ENCODE results near the gene FBXL2. TPM values are rescaled to one million over a fixed set of nuclear protein-coding genes. Genes with fewer than 3 reads are reported as not detected.
A peak's percentile ranks its signal among the peaks of the same experiment; 100 is the strongest.

Gene FBXL2, protein sequence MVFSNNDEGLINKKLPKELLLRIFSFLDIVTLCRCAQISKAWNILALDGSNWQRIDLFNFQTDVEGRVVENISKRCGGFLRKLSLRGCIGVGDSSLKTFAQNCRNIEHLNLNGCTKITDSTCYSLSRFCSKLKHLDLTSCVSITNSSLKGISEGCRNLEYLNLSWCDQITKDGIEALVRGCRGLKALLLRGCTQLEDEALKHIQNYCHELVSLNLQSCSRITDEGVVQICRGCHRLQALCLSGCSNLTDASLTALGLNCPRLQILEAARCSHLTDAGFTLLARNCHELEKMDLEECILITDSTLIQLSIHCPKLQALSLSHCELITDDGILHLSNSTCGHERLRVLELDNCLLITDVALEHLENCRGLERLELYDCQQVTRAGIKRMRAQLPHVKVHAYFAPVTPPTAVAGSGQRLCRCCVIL
- 1 to 10 TPM in 1 of 4 donors, under 1 TPM in 2, not detected in 1; 0.24 to 1.9 (median 0.82) TPM for total RNA-seq

DNA sequence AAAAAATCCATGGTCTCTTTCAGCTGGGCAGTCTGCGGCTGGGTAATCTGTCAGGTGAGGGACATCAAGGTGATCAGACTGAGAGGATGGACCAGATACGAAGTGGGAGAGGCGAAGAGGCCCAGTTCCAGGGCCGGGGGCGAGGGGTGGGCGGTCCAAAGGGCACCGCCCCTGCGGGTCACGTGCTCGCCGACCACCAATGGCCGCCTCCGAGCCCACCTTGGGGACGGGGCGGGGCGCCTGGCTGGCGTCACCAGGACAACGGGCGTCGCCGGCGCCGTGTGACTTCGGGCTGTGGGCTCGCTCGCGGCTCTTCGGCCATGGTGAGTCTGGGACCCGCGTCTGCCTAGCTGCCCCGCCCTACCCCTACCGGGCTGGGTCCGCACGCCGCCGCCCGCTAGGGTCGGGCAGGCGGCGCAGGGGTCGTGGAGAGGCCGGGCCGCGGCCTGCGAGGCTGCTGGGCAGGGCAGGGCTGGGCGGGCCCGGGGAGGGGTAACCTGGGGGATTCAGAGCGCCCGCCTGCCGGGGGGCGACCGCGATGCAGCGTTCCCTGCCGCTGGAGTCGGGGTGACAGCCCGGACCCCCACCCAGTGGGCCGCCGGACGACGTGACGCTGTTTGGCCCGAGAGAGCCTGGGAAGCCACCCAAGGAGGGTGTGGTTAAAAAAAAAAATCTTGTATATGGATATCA, at the start of gene FBXL2:
FBXL2 (plus strand) TSS at position 250 of the 690 bp plus-strand sequence; CDS start at position 321, 71 bp downstream.
- TF ChIP-seq, protein P1, sequence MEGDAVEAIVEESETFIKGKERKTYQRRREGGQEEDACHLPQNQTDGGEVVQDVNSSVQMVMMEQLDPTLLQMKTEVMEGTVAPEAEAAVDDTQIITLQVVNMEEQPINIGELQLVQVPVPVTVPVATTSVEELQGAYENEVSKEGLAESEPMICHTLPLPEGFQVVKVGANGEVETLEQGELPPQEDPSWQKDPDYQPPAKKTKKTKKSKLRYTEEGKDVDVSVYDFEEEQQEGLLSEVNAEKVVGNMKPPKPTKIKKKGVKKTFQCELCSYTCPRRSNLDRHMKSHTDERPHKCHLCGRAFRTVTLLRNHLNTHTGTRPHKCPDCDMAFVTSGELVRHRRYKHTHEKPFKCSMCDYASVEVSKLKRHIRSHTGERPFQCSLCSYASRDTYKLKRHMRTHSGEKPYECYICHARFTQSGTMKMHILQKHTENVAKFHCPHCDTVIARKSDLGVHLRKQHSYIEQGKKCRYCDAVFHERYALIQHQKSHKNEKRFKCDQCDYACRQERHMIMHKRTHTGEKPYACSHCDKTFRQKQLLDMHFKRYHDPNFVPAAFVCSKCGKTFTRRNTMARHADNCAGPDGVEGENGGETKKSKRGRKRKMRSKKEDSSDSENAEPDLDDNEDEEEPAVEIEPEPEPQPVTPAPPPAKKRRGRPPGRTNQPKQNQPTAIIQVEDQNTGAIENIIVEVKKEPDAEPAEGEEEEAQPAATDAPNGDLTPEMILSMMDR (IDR thresholded peaks at IDR 0.05 in 4 of 5, conservative IDR thresholded peaks at IDR 0.05 in 1 of 5): no peak
- TF ChIP-seq POLR2A (IDR thresholded peaks at IDR 0.05): no peak
- DNase-seq (no peak), ATAC-seq (peak in 1 of 2 donors; percentile 26)
- Histone ChIP-seq H3K4me1 (peaks cover 0 to 6% of the 10 kb centered on the region in 2 donors), H3K9me3 (no peaks in the 10 kb centered on the region), H3K36me3 (no peaks in the 10 kb centered on the region), H3K27me3 (peaks cover 0 to 10% (median 0%) of the 10 kb centered on the region in 3 donors), H3K4me3 (peak within 1 kb of the TSS; percentile 55 to 66 (median 59)), H3K27ac (no peak within 1 kb of the TSS)
- in situ Hi-C loops (cut with MboI; ENCODE audit: low sequenced_read_pairs in 4 of 4) (no loop called here), intact Hi-C loops (cut with DNase I; ENCODE audit: low total_unique reads) (no loop called here)

DNA sequence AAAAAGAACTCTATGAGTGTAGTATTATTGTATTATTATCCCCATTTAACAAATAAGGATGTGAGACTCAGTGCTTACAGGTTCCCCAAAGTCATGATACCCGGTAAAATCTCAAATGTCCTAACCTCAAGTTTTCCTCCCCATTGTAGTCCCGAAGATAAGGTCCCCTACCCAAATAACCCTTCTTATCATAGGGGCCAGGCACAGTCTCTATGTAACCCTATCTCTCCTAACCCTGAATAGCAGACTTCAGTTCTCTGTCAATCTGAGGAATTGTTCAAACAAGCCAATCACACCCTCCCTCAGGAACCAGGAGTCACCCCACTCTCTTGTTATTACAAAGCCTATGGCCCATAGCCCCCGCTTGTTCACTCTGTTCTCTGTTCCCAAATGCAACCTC, 48.2 kb upstream of the FBXL2 start:
- no peak for DNase-seq
- intact Hi-C loops (cut with DNase I; ENCODE audit: low total_unique reads) (no loop called here), in situ Hi-C loops (cut with MboI; ENCODE audit: low sequenced_read_pairs in 4 of 4) (no loop called here)
- Histone ChIP-seq H3K27me3 (no peaks in the 10 kb centered on the region), H3K4me3 (no peak overlapping the region), H3K9me3 (no peaks in the 10 kb centered on the region), H3K4me1 (no peaks in the 10 kb centered on the region), H3K36me3 (no peaks in the 10 kb centered on the region), H3K27ac (no peak overlapping the region)
- ATAC-seq: no peak
- TF ChIP-seq, protein P1 (IDR thresholded peaks at IDR 0.05 in 4 of 5, conservative IDR thresholded peaks at IDR 0.05 in 1 of 5): no peak
- no peak for TF ChIP-seq POLR2A (IDR thresholded peaks at IDR 0.05)

DNA sequence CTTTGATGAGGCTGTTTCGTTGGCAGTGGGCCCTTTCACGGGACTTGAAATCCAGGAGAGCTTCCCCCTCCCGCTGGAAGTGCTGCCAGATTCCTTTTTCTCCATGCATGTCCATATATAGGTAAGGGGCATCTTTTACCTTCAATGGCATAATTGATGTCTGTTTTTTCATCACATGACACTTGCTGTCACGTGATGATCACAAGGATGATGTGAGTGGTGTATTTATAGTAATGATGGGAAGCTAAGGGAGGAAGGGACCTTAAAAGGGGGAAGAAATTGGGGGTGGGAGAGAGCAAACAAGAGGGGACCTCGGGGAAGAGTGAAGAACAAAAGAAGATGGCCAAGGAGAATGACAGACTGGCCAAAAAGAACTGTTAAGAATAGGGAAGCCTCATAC, 47.3 kb upstream of the FBXL2 start:
- Histone ChIP-seq H3K4me1 (no peaks in the 10 kb centered on the region), H3K9me3 (no peaks in the 10 kb centered on the region), H3K27me3 (no peaks in the 10 kb centered on the region), H3K4me3 (no peak overlapping the region), H3K36me3 (no peaks in the 10 kb centered on the region), H3K27ac (no peak overlapping the region)
- TF ChIP-seq, protein P1 (IDR thresholded peaks at IDR 0.05 in 4 of 5, conservative IDR thresholded peaks at IDR 0.05 in 1 of 5): no peak
- no peak for TF ChIP-seq POLR2A (IDR thresholded peaks at IDR 0.05)
- no peak for ATAC-seq
- no peak for DNase-seq
- in situ Hi-C loops (cut with MboI; ENCODE audit: low sequenced_read_pairs in 4 of 4) (no loop called here), intact Hi-C loops (cut with DNase I; ENCODE audit: low total_unique reads) (no loop called here)

DNA sequence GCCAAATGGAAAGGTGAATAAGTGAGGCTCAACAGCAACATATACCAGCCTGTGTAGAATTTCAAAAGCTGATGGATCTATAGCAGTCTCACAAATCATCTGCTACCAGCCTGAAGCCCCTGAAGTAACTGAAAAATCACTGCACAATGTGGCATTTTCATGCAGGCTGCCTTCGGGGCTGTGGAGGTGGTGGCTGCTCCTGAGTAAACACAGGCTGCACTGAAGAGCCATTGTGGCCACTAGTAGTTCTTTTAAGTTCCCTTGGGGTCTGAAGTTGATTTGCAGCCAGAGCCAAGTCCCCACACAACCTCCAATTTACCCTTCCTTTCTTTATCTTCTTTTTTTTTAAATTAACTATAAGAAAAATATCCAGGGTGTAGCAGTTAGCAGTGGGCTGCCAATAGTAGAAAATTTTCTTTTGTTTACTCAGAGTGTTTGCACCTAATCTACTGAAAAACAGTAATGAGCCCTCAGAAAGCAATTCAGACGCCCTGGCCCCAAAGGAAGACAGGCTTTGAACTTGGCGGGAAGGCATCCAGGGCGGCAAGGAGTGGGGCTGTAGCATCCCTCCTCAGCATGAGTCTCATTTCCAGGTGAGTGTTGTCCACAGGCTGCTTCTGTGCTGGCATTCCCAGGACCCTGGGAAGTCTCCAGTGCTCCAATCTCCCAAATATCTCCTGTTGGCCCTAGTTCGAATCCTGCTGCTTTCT, 45.3 kb upstream of the FBXL2 start:
- Histone ChIP-seq H3K36me3 (no peaks in the 10 kb centered on the region), H3K4me1 (no peaks in the 10 kb centered on the region), H3K27me3 (no peaks in the 10 kb centered on the region), H3K27ac (no peak overlapping the region), H3K4me3 (no peak overlapping the region), H3K9me3 (no peaks in the 10 kb centered on the region)
- no peak for DNase-seq
- in situ Hi-C loops (cut with MboI; ENCODE audit: low sequenced_read_pairs in 4 of 4): no loop called here
- intact Hi-C loops (cut with DNase I; ENCODE audit: low total_unique reads): no loop called here
- TF ChIP-seq, protein P1 (IDR thresholded peaks at IDR 0.05 in 4 of 5, conservative IDR thresholded peaks at IDR 0.05 in 1 of 5): no peak
- TF ChIP-seq POLR2A (IDR thresholded peaks at IDR 0.05): no peak
- ATAC-seq: no peak
